Panc1 (cell line): Measurements from ENCODE around the gene SCN3B. TPM values are rescaled to one million over a fixed set of nuclear protein-coding genes. Genes with fewer than 3 reads are reported as not detected.

ENCODE experiments used
- ATAC-seq: fragments of 200-7000 bp; cut with Tn5 transposase; 2 replicates; pipeline ENCODE4 v1.9.1; 2020; ENCODE audit warnings: mild to moderate bottlenecking, moderate library complexity
- BruUV-seq: library from RNA; stranded (reverse); fragments of 400-500 nt; replicated peaks from 2 replicates; lab custom pipeline; 2021; lab: Mats Ljungman, UMichigan
- CTCF ChIA-PET: fragments of 300-600 bp; sonication (Branson Sonifier 250); formaldehyde crosslinking; loops from one replicate; lab custom pipeline; 2022; ENCODE audit warnings: antibody characterized with exemption; lab: Charles Lee
- POLR2A ChIA-PET: fragments of 300-600 bp; sonication (Branson Sonifier 250); formaldehyde crosslinking; loops from one replicate; lab custom pipeline; 2022; ENCODE audit warnings: antibody characterized with exemption; lab: Charles Lee
- DNase-seq: peaks from one replicate; pipeline ENCODE4 v3.0.0-alpha.2; 2010; ENCODE audit warnings: low read depth, low spot score
- H3K27ac ChIP-seq: 2 replicates; pipeline ENCODE4 v1.5.1; 2011; ENCODE audit warnings: mild to moderate bottlenecking, low read length, inconsistent platforms
- H3K27me3 ChIP-seq: fragments of 200-500 bp; sonication (Bioruptor generic); 2 replicates; pipeline ENCODE4 v1.6.0; 2014; ENCODE audit warnings: low read length, inconsistent platforms; ENCODE audit not compliant: control insufficient read depth, insufficient read depth
- H3K36me3 ChIP-seq: fragments of 200-500 bp; sonication (Bioruptor generic); 2 replicates; pipeline ENCODE4 v1.5.1; 2014; ENCODE audit warnings: inconsistent platforms, mild to moderate bottlenecking, low read length, moderate library complexity; ENCODE audit not compliant: control insufficient read depth, insufficient read depth
- H3K4me1 ChIP-seq: 2 replicates; pipeline ENCODE4 v1.5.1; 2011; ENCODE audit warnings: inconsistent platforms, mild to moderate bottlenecking, low read length, moderate library complexity; ENCODE audit not compliant: control insufficient read depth, insufficient read depth
- H3K4me3 ChIP-seq, 2 experiments: 2 replicates each; pipeline ENCODE4 v1.5.1; 2011 to 2012; ENCODE audit warnings: low read depth in 2 of 2, low read length in 2 of 2, mild to moderate bottlenecking in 2 of 2, inconsistent platforms in 1 of 2, moderate library complexity in 1 of 2
- H3K9me3 ChIP-seq: fragments of 200-500 bp; sonication (Bioruptor generic); 2 replicates; pipeline ENCODE4 v1.5.1; 2014; ENCODE audit warnings: low read depth, mild to moderate bottlenecking, inconsistent platforms, low read length, moderate library complexity; ENCODE audit not compliant: control insufficient read depth, insufficient read depth
- POLR2AphosphoS5 ChIP-seq: IDR thresholded peaks from 2 replicates; pipeline ENCODE4 v1.6.1; 2012; ENCODE audit warnings: mild to moderate bottlenecking, low read depth, low read length, moderate library complexity
- SIN3A ChIP-seq: IDR thresholded peaks from 2 replicates; pipeline ENCODE4 v1.6.1; 2012; ENCODE audit warnings: low read depth, mild to moderate bottlenecking, low read length, moderate library complexity, borderline replicate concordance; ENCODE audit not compliant: insufficient read depth
- TCF7L2 ChIP-seq: IDR thresholded peaks from 2 replicates; pipeline ENCODE4 v1.6.1; 2011; ENCODE audit warnings: mild to moderate bottlenecking, low read depth, low read length, inconsistent platforms
- in situ Hi-C: cut with HindIII; loops from 2 replicates; pipeline ENCODE4 v1.10.0; 2016; ENCODE audit warnings: low sequenced_read_pairs, low pct_unique_long_range_greater_than_20kb
- intact Hi-C: fragments of 100-400 bp; cut with micrococcal nuclease; formaldehyde crosslinking; loops from one replicate; pipeline ENCODE4 v1.10.0; 2022; ENCODE audit not compliant: unreplicated experiment
- total RNA-seq: library from RNA; stranded (reverse); gene quantifications from one replicate; pipeline ENCODE4 v1.2.1, GENCODE V29; 2021; ENCODE audit not compliant: unreplicated experiment
- TF ChIP-seq, protein P1 (sequence below): fragments of 450-650 bp; IDR thresholded peaks from 2 replicates; pipeline ENCODE4 v1.5.1; 2017; ENCODE audit warnings: mild to moderate bottlenecking
- TF ChIP-seq, protein P2 (sequence below), 2 experiments: IDR thresholded peaks; 2 replicates each; pipeline ENCODE4 v1.6.1; 2011 to 2012; ENCODE audit warnings: low read depth in 2 of 2, control low read depth in 1 of 2, low read length in 1 of 2, mild to moderate bottlenecking in 1 of 2, moderate library complexity in 1 of 2; ENCODE audit not compliant: insufficient read depth in 1 of 2

The SCN3B gene
- total RNA-seq, 1 experiment from 2014 or later: 0.10 TPM

DNA sequence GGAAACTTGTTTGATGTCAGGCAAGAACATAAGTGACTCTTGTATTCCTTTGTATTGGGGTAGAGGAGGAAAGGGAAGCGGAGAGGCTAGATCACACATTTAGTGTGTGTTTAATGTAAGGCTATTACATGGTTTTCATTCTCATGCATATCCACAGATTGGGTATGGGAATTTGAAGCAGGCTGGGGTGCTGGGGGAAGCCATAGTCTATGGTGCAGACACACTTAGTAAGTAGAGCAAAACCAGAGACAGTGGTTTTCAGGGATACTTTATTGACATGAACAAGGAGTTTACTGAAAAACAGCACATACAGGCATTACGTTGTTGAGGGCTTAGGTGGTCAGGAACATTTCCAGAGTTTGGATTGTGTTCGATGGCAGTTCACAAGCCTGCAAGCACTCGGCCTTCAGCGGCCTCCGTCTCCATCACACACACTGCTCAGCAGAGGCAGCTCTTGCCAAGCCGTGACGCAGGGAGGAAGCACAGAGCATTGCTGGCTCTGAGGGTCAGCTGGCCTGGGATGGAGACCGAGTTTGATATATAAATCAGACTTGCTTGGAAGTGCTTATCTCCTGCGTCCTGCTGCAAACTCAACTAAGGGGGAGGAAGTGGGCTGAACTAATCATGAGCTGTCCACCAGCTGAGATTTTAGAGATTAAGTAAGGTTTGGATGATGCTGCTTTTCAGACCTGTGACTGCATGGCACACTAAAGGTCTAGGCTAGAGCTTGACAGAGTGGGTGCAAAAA lies 25.3 kb downstream of the SCN3B start:
- H3K4me1 ChIP-seq: no peaks in the 10 kb centered on the region
- H3K9me3 ChIP-seq: no peaks in the 10 kb centered on the region
- BruUV-seq: no TSS peak
- in situ Hi-C loops (no loop called here), intact Hi-C loops (no loop called here)
- ATAC-seq: no peak
- DNase-seq: no peak
- TF ChIP-seq POLR2AphosphoS5: no peak
- no peak for TF ChIP-seq TCF7L2
- no peak for TF ChIP-seq SIN3A
- TF ChIP-seq, protein P1, sequence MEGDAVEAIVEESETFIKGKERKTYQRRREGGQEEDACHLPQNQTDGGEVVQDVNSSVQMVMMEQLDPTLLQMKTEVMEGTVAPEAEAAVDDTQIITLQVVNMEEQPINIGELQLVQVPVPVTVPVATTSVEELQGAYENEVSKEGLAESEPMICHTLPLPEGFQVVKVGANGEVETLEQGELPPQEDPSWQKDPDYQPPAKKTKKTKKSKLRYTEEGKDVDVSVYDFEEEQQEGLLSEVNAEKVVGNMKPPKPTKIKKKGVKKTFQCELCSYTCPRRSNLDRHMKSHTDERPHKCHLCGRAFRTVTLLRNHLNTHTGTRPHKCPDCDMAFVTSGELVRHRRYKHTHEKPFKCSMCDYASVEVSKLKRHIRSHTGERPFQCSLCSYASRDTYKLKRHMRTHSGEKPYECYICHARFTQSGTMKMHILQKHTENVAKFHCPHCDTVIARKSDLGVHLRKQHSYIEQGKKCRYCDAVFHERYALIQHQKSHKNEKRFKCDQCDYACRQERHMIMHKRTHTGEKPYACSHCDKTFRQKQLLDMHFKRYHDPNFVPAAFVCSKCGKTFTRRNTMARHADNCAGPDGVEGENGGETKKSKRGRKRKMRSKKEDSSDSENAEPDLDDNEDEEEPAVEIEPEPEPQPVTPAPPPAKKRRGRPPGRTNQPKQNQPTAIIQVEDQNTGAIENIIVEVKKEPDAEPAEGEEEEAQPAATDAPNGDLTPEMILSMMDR: no peak
- TF ChIP-seq, protein P2, sequence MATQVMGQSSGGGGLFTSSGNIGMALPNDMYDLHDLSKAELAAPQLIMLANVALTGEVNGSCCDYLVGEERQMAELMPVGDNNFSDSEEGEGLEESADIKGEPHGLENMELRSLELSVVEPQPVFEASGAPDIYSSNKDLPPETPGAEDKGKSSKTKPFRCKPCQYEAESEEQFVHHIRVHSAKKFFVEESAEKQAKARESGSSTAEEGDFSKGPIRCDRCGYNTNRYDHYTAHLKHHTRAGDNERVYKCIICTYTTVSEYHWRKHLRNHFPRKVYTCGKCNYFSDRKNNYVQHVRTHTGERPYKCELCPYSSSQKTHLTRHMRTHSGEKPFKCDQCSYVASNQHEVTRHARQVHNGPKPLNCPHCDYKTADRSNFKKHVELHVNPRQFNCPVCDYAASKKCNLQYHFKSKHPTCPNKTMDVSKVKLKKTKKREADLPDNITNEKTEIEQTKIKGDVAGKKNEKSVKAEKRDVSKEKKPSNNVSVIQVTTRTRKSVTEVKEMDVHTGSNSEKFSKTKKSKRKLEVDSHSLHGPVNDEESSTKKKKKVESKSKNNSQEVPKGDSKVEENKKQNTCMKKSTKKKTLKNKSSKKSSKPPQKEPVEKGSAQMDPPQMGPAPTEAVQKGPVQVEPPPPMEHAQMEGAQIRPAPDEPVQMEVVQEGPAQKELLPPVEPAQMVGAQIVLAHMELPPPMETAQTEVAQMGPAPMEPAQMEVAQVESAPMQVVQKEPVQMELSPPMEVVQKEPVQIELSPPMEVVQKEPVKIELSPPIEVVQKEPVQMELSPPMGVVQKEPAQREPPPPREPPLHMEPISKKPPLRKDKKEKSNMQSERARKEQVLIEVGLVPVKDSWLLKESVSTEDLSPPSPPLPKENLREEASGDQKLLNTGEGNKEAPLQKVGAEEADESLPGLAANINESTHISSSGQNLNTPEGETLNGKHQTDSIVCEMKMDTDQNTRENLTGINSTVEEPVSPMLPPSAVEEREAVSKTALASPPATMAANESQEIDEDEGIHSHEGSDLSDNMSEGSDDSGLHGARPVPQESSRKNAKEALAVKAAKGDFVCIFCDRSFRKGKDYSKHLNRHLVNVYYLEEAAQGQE (IDR thresholded peaks at IDR 0.05; ENCODE audit: insufficient read depth in 1 of 2, low read depth in 2 of 2, low read length in 1 of 2): no peak
- no peak overlapping the region for H3K27ac ChIP-seq
- POLR2A ChIA-PET: no interaction called here
- CTCF ChIA-PET: no interaction called here
- no peak overlapping the region for H3K4me3 ChIP-seq
- H3K27me3 ChIP-seq: peaks cover 15% of the 10 kb centered on the region; the same call in 1 of the 2 replicates
- no peaks in the 10 kb centered on the region for H3K36me3 ChIP-seq

DNA sequence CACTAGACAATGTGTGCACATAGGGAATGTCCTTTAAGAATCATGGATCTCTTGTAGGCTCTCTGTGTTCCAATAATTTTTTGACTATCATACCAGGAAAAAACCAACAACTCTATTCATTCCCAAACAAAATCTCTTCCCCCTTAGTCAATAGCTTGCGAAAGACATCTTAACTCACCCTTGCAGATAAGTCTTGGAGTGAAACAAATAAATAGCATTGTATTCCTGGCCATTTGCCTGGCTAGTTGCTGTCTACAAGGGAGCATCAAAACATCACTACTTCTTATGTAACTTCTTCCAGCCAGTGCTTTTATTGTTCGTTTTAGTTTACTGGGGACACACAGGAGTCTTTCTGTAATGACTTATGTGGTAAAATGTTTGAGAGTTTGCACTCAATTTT lies 29.4 kb downstream of the SCN3B start:
- no TSS peak for BruUV-seq
- ATAC-seq (no peak), DNase-seq (no peak)
- Histone ChIP-seq H3K9me3 (no peaks in the 10 kb centered on the region), H3K27ac (no peak overlapping the region), H3K4me3 (no peak overlapping the region), H3K4me1 (no peaks in the 10 kb centered on the region), H3K36me3 (no peaks in the 10 kb centered on the region), H3K27me3 (peaks cover 12% of the 10 kb centered on the region)
- intact Hi-C loops: no loop called here
- CTCF ChIA-PET: no interaction called here
- TF ChIP-seq TCF7L2: no peak
- POLR2A ChIA-PET: no interaction called here
- in situ Hi-C loops: no loop called here

DNA sequence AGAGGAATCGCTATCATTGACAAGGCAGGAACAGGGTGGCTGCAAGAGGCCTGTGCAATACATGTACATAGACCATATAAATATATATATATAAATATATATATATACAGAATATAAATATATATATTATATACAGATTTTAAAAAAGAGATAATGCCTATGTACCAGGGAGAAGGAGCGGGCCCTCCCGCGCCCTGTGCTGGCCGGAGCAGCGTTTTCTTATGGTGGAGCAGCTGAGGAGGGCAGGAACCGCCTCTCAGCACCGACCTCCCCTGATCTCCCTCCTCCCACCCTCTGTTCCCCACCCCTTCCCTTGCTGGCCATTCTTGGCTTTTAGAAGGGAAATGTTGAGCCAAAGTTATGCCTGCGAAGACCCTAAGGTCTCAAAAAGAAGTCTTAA lies 31.8 kb downstream of the SCN3B start:
- intact Hi-C loops (no loop called here), in situ Hi-C loops (no loop called here)
- Histone ChIP-seq H3K27me3 (peaks cover 13% of the 10 kb centered on the region), H3K4me3 (no peak overlapping the region), H3K9me3 (no peaks in the 10 kb centered on the region), H3K4me1 (no peaks in the 10 kb centered on the region), H3K36me3 (no peaks in the 10 kb centered on the region), H3K27ac (no peak overlapping the region)
- CTCF ChIA-PET: no interaction called here
- POLR2A ChIA-PET: no interaction called here
- ATAC-seq (no peak), DNase-seq (no peak)
- TF ChIP-seq, protein P2 (IDR thresholded peaks at IDR 0.05; ENCODE audit: insufficient read depth in 1 of 2, low read depth in 2 of 2, low read length in 1 of 2): no peak
- TF ChIP-seq TCF7L2 (no peak), POLR2AphosphoS5 (no peak), SIN3A (no peak)
- TF ChIP-seq, protein P1: no peak
- no TSS peak for BruUV-seq
